Thoracic aorta (tissue), 2 donors: ENCODE results near the gene CLTA. TPM values are rescaled to one million over a fixed set of nuclear protein-coding genes. Genes with fewer than 3 reads are reported as not detected.
"Not testable (repeated sequence)": the region's sequence is repeated elsewhere in the genome, so short reads cannot be mapped to it uniquely, and the experiment has no call there.

Source experiments
- ATAC-seq: fragments of 150-250 bp; one replicate; pipeline ENCODE4 v1.8.0; 2017; ENCODE audit warnings: low read depth; ENCODE audit not compliant: insufficient number of reproducible peaks, low FRiP score
- DNase-seq: peaks from one replicate; pipeline ENCODE4 v3.0.0-alpha.2; 2020; ENCODE audit warnings: low spot score
- H3K27ac ChIP-seq, 2 donors: fragments of 200-600 bp; sonication (generic); 1 replicate in 1 of 2; 2 replicates in 1 of 2; pipeline ENCODE4 v1.5.1; 2016; ENCODE audit warnings: mild to moderate bottlenecking in 2 of 2, moderate library complexity in 2 of 2
- H3K27me3 ChIP-seq: fragments of 200-600 bp; sonication (generic); replicated peaks from 2 replicates; pipeline ENCODE4 v1.6.0; 2016; ENCODE audit warnings: mild to moderate bottlenecking; ENCODE audit not compliant: insufficient read depth
- H3K36me3 ChIP-seq: fragments of 200-600 bp; sonication (generic); one replicate; pipeline ENCODE4 v1.5.1; 2016
- H3K4me1 ChIP-seq, 2 donors: fragments of 200-600 bp; sonication (generic); 1 replicate in 1 of 2; 2 replicates in 1 of 2; pipeline versions ENCODE4 v1.5.1 to v1.6.0; 2016; ENCODE audit warnings: low read depth in 2 of 2, mild to moderate bottlenecking in 1 of 2; ENCODE audit not compliant: control insufficient read depth in 1 of 2
- H3K4me3 ChIP-seq: fragments of 200-600 bp; sonication (generic); 2 replicates; pipeline ENCODE4 v1.5.1; 2016; ENCODE audit warnings: mild to moderate bottlenecking
- H3K9me3 ChIP-seq: fragments of 200-600 bp; sonication (generic); 2 replicates; pipeline ENCODE4 v1.5.1; 2016
- CTCF ChIP-seq: fragments of 200-600 bp; sonication (generic); IDR thresholded peaks from one replicate; pipeline ENCODE4 v1.5.1; 2019; ENCODE audit warnings: antibody characterized with exemption
- total RNA-seq, 2 donors: library from RNA; depleted of rRNA; stranded (reverse); fragments of >200 nt; gene quantifications; one replicate each; pipeline versions ENCODE4 v1.1.0 to v1.2.3, GENCODE V29; 2016

The CLTA gene
- total RNA-seq, 2 donors from 2014 or later: 127 to 145 TPM

- Histone ChIP-seq H3K4me1 (no peaks in the 10 kb centered on the region), H3K27ac (no peak overlapping the region), H3K36me3 (peaks cover 11% of the 10 kb centered on the region), H3K4me3 (no peak overlapping the region), H3K27me3 (no peaks in the 10 kb centered on the region), H3K9me3 (no peaks in the 10 kb centered on the region)
- no peak for ATAC-seq
- no peak for TF ChIP-seq CTCF
- no peak for DNase-seq
These were observed 46.5 kb downstream of the CLTA start for GRCh38 chr9:36237230-36237629.

DNA sequence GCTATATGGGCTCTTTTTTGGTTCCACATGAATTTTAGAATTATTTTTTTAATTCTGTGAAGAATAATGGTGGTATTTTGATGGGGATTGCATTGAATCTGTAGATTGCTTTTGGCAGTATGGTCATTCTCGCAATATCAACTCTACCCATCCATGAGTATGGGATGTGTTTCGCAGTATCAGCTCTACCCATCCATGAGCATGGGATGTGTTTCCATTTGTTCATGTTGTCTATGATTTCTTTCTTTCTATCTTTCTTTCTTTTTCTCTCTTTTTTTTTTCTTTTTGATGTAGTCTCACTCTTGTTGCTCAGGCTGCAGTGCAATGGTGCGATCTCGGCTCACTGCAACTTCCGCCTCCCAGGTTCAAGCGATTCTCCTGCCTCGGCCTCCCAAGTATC, 48.5 kb downstream of the CLTA start:
- ATAC-seq, H3K36me3 ChIP-seq, DNase-seq, H3K27me3 ChIP-seq, H3K27ac ChIP-seq, H3K9me3 ChIP-seq, H3K4me3 ChIP-seq, H3K4me1 ChIP-seq: not testable (repeated sequence)

GRCh38 chr9:36239675-36240074, 49.0 kb downstream of the CLTA start:
- H3K27ac ChIP-seq, H3K27me3 ChIP-seq, DNase-seq, H3K4me1 ChIP-seq, H3K4me3 ChIP-seq, H3K9me3 ChIP-seq, ATAC-seq, H3K36me3 ChIP-seq: not testable (repeated sequence)

- H3K4me1 ChIP-seq: peaks cover 9 to 15% of the 10 kb centered on the region in 2 donors
- H3K4me3 ChIP-seq: no peak overlapping the region
- H3K27ac ChIP-seq: no peak overlapping the region
- H3K27me3 ChIP-seq: no peaks in the 10 kb centered on the region
- peaks cover 21% of the 10 kb centered on the region for H3K36me3 ChIP-seq
- DNase-seq: no peak
- no peak for ATAC-seq
- H3K9me3 ChIP-seq: no peaks in the 10 kb centered on the region
- TF ChIP-seq CTCF: no peak
These were observed 55.2 kb downstream of the CLTA start for GRCh38 chr9:36245906-36246305.

- no peak for ATAC-seq
- TF ChIP-seq CTCF: no peak
- Histone ChIP-seq H3K27ac (no peak overlapping the region), H3K27me3 (no peaks in the 10 kb centered on the region), H3K9me3 (no peaks in the 10 kb centered on the region), H3K4me1 (peaks cover 9 to 15% of the 10 kb centered on the region in 2 donors), H3K4me3 (no peak overlapping the region), H3K36me3 (peaks cover 21% of the 10 kb centered on the region)
- DNase-seq: no peak
These were observed 56.6 kb downstream of the CLTA start for GRCh38 chr9:36247356-36247755.

- ATAC-seq, DNase-seq, H3K27me3 ChIP-seq, H3K4me3 ChIP-seq, H3K27ac ChIP-seq, H3K9me3 ChIP-seq: not testable (repeated sequence)
- TF ChIP-seq CTCF: peak; percentile 13
- Histone ChIP-seq H3K4me1 (peaks cover 9 to 15% of the 10 kb centered on the region in 2 donors), H3K36me3 (peaks cover 17% of the 10 kb centered on the region)
These were observed 57.3 kb downstream of the CLTA start for GRCh38 chr9:36248061-36248460.
